ENCODE measurements around the gene UBTD1.
"Not testable (repeated sequence)": the region's sequence is repeated elsewhere in the genome, so short reads cannot be mapped to it uniquely, and the experiment has no call there.

Gene UBTD1

GRCh38 chr10:97520520-97520919 lies 21.8 kb downstream of the UBTD1 start:
- no peak for TF ChIP-seq CTCF (IDR thresholded peaks at IDR 0.05; ENCODE audit: insufficient read depth, missing control alignments)
- FAIRE-seq (no peak), DNase-seq (ENCODE audit: insufficient read length, low spot score) (no peak)

- no peak for TF ChIP-seq CTCF (IDR thresholded peaks at IDR 0.05; ENCODE audit: insufficient read depth, missing control alignments)
- FAIRE-seq = no peak
- no peak for DNase-seq (ENCODE audit: insufficient read length, low spot score)
Observed at GRCh38 chr10:97520978-97521761, 22.4 kb downstream of the UBTD1 start.

GRCh38 chr10:97522071-97522470 lies 23.3 kb downstream of the UBTD1 start:
- FAIRE-seq (no peak), DNase-seq (ENCODE audit: insufficient read length, low spot score) (no peak)
- no peak for TF ChIP-seq CTCF (IDR thresholded peaks at IDR 0.05; ENCODE audit: insufficient read depth, missing control alignments)

GRCh38 chr10:97522937-97523336 lies 24.2 kb downstream of the UBTD1 start:
- no peak for DNase-seq (ENCODE audit: insufficient read length, low spot score)
- TF ChIP-seq CTCF (IDR thresholded peaks at IDR 0.05; ENCODE audit: insufficient read depth, missing control alignments) = no peak
- FAIRE-seq = no peak

- no peak for DNase-seq (ENCODE audit: insufficient read length, low spot score)
- TF ChIP-seq CTCF (IDR thresholded peaks at IDR 0.05; ENCODE audit: insufficient read depth, missing control alignments) = no peak
- no peak for FAIRE-seq
Observed at GRCh38 chr10:97525086-97525485, 26.4 kb downstream of the UBTD1 start.

- FAIRE-seq (no peak), DNase-seq (ENCODE audit: insufficient read length, low spot score) (no peak)
- TF ChIP-seq CTCF (IDR thresholded peaks at IDR 0.05; ENCODE audit: insufficient read depth, missing control alignments) = no peak
Observed at GRCh38 chr10:97525683-97526110, 27.0 kb downstream of the UBTD1 start.

GRCh38 chr10:97528876-97529275 lies 30.2 kb downstream of the UBTD1 start:
- DNase-seq (ENCODE audit: insufficient read length, low spot score); FAIRE-seq: not testable (repeated sequence)
